ENCODE data around the gene NYAP1. TPM values are rescaled to one million over a fixed set of nuclear protein-coding genes. Genes with fewer than 3 reads are reported as not detected.

Gene NYAP1
- total RNA-seq, 4 donors from 2014 or later = 8.8 to 21.3 (median 11.4) TPM

DNA sequence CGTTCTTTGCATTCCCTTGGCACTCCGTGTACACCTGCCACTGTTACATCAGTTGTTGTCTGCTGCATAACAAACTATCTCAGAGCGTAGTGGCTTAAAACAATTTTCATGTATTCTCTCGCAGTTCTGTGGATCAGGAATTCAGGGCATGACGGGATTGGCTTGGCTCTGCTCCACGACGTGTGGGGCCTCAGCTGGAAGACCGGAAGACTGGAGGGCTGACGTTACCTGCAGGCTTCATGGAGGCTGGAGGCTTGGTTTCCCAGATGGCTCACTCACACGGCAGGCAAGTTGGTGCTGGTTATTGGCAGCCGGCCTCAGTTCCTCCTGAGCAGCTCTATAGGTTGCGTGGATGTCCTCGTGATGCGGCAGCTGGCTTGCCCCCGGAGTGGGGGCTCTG, 25.5 kb downstream of the NYAP1 start:
- H3K36me3 ChIP-seq = no peaks in the 10 kb centered on the region
- H3K9me3 ChIP-seq = no peaks in the 10 kb centered on the region
- peaks cover 0 to 5% (median 0%) of the 10 kb centered on the region in 4 donors for H3K4me1 ChIP-seq
- H3K4me3 ChIP-seq = no peak overlapping the region
- no peaks in the 10 kb centered on the region for H3K27me3 ChIP-seq
- H3K27ac ChIP-seq = peak overlapping the region in 1 of 4 donors; percentile 15
- DNase-seq (ENCODE audit: low spot score in 2 of 2) = peak in 1 of 2 donors; percentile 42
- TF ChIP-seq EP300 (IDR thresholded peaks at IDR 0.05) (peak in 1 of 2 donors; percentile 44), POLR2A (IDR thresholded peaks at IDR 0.05) (no peak), CTCF (IDR thresholded peaks at IDR 0.05) (no peak)
- WGBS, 2 donors = 42 to 50% methylated on average over 11 to 14 of the region's 15 CpGs

- Histone ChIP-seq H3K9me3 (no peaks in the 10 kb centered on the region), H3K27me3 (no peaks in the 10 kb centered on the region), H3K27ac (no peak overlapping the region), H3K36me3 (no peaks in the 10 kb centered on the region), H3K4me3 (no peak overlapping the region), H3K4me1 (peaks cover 0 to 11% (median 2%) of the 10 kb centered on the region in 4 donors)
- DNase-seq (ENCODE audit: low spot score in 2 of 2) = no peak
- 80 to 84% methylated on average over 9 of the region's 9 CpGs for WGBS, 2 donors
- no peak for TF ChIP-seq POLR2A (IDR thresholded peaks at IDR 0.05)
- no peak for TF ChIP-seq EP300 (IDR thresholded peaks at IDR 0.05)
- no peak for TF ChIP-seq CTCF (IDR thresholded peaks at IDR 0.05)
Measured at GRCh38 chr7:100510437-100511239, 26.9 kb downstream of the NYAP1 start.

DNA sequence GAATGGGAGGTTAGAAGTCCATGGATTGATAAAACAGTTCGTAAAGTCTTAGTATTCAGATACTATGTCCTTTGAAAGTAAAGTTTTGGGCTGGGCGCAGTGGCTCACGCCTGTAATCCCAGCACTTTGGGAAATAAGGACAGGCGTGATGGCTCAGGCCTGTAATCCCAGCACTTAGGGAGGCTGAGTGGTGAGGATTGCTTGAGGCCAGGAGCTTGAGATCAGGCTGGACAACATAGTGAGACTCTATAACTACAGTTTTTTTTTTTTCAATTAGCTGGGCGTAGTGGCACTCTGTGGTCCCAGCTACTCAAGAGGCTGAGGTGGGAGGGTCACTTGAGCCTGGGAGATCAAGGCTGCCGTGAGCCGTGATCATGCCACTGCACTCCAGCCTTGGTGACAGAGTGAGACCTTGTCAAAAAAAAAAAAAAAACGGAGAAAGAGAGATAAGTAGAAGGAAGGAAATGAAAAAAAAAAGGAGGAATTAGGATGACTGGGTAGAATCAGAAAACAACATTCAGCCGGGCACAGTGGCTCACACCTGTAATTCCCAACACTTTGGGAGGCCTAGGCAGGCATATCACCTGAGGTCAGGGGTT, 29.6 kb downstream of the NYAP1 start:
- no peak for DNase-seq (ENCODE audit: low spot score in 2 of 2)
- no peaks in the 10 kb centered on the region for H3K9me3 ChIP-seq
- 88 to 92% methylated on average over 9 of the region's 9 CpGs for WGBS, 2 donors
- TF ChIP-seq CTCF (IDR thresholded peaks at IDR 0.05) = no peak
- TF ChIP-seq POLR2A (IDR thresholded peaks at IDR 0.05) = no peak
- no peak for TF ChIP-seq EP300 (IDR thresholded peaks at IDR 0.05)
- peaks cover 0 to 26% (median 11%) of the 10 kb centered on the region in 4 donors for H3K4me1 ChIP-seq
- H3K4me3 ChIP-seq = no peak overlapping the region
- H3K36me3 ChIP-seq = no peaks in the 10 kb centered on the region
- no peak overlapping the region for H3K27ac ChIP-seq
- H3K27me3 ChIP-seq = no peaks in the 10 kb centered on the region

DNA sequence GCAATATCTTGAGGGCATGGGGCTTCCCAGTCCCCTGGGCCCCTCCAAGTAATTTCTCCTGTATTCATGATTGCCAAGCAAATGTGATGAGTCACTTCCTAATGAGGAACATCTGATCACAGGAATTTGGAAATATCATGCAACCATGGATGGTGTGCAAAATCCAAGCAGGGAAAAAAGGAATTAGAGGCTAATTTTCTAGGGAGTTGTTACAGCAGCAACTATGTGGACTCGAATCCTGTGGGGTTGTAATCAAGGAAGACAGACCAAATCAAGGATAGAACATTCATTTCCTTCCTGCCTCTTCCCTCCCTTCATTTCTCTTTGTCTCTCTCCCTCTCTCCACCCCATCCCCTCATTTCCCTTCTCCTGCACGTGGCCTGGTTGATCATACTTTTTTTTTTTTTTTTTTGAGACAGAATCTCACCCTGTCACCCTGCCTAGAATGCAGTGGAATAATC, 31.4 kb downstream of the NYAP1 start:
- H3K27me3 ChIP-seq = no peaks in the 10 kb centered on the region
- peak in 1 of 2 donors; percentile 38 for DNase-seq (ENCODE audit: low spot score in 2 of 2)
- H3K27ac ChIP-seq = peak overlapping the region in 1 of 4 donors; percentile 44
- no peaks in the 10 kb centered on the region for H3K36me3 ChIP-seq
- TF ChIP-seq EP300 (IDR thresholded peaks at IDR 0.05) = peak in 1 of 2 donors; percentile 78
- TF ChIP-seq CTCF (IDR thresholded peaks at IDR 0.05) = no peak
- no peaks in the 10 kb centered on the region for H3K9me3 ChIP-seq
- WGBS, 2 donors = 20 to 27% methylated on average over 2 of the region's 2 CpGs
- peaks cover 0 to 21% (median 11%) of the 10 kb centered on the region in 4 donors for H3K4me1 ChIP-seq
- no peak overlapping the region for H3K4me3 ChIP-seq
